GM12878 (cell line): Measurements from ENCODE around the gene SPTBN1. TPM values are rescaled to one million over a fixed set of nuclear protein-coding genes. Genes with fewer than 3 reads are reported as not detected.

Experiments used
- ATAC-seq: fragments of 200-7000 bp; cut with Tn5 transposase; 3 replicates; pipeline ENCODE4 v1.9.1; 2020; ENCODE audit warnings: mild to moderate bottlenecking, moderate library complexity
- BruUV-seq: library from RNA; stranded (reverse); fragments of 400-500 nt; replicated peaks from 2 replicates; lab custom pipeline; 2021; lab: Mats Ljungman, UMichigan
- CTCF ChIA-PET: fragments of 300-600 bp; sonication (Branson Sonifier 250); formaldehyde crosslinking; extraction: SDS; loops from one replicate; lab custom pipeline; 2021; ENCODE audit warnings: inconsistent platforms; lab: Yijun Ruan, JAX
- POLR2A ChIA-PET: fragments of 350-600 bp; formaldehyde crosslinking; extraction: SDS; loops from one replicate; lab custom pipeline; 2021; ENCODE audit warnings: inconsistent platforms; lab: Charles Lee
- RAD21 ChIA-PET: fragments of 300-600 bp; sonication (Branson Sonifier 250); formaldehyde crosslinking; loops from one replicate; lab custom pipeline; 2023; ENCODE audit warnings: antibody characterized with exemption; ENCODE audit not compliant: unreplicated experiment; lab: Charles Lee
- SMC1A ChIA-PET: fragments of 300-600 bp; sonication (Branson Sonifier 250); formaldehyde crosslinking; loops from one replicate; lab custom pipeline; 2023; ENCODE audit not compliant: unreplicated experiment, uncharacterized antibody; lab: Charles Lee
- DNase-seq: peaks from one replicate; pipeline ENCODE4 v3.0.0-alpha.2; 2011; ENCODE audit warnings: low read depth, low spot score
- FAIRE-seq: peaks from 3 replicates; lab custom pipeline; 2011; peaks lifted over from hg19 to GRCh38; lab: Jason Lieb, UNC
- H2AFZ ChIP-seq: 2 replicates; pipeline ENCODE4 v1.6.0; 2011; ENCODE audit warnings: low read depth, low read length, control low read depth; ENCODE audit not compliant: control insufficient read depth
- H3K27ac ChIP-seq: 2 replicates; pipeline ENCODE4 v1.5.1; 2011; ENCODE audit warnings: control low read depth; ENCODE audit not compliant: control insufficient read depth, insufficient read depth
- H3K27me3 ChIP-seq, 2 experiments: replicated peaks in 1 of 2; 2 replicates each; pipeline versions ENCODE4 v1.6.0 to v1.6.1; 2011; ENCODE audit warnings: low read length in 1 of 2; ENCODE audit not compliant: control insufficient read depth in 2 of 2, insufficient read depth in 2 of 2
- H3K36me3 ChIP-seq, 2 experiments: 2 replicates each; pipeline ENCODE4 v1.5.1; 2011; ENCODE audit warnings: low read length in 1 of 2; ENCODE audit not compliant: control insufficient read depth in 2 of 2, insufficient read depth in 2 of 2
- H3K4me1 ChIP-seq: 2 replicates; pipeline ENCODE4 v1.6.1; 2011; ENCODE audit warnings: mild to moderate bottlenecking, low read length, moderate library complexity, mixed read lengths; ENCODE audit not compliant: control insufficient read depth, insufficient read depth
- H3K4me2 ChIP-seq: 2 replicates; pipeline ENCODE4 v1.6.0; 2011; ENCODE audit warnings: control low read depth; ENCODE audit not compliant: control insufficient read depth, insufficient read depth
- H3K4me3 ChIP-seq: fragments of 200-600 bp; sonication (generic); 2 replicates; pipeline ENCODE4 v1.5.1; 2016
- H3K79me2 ChIP-seq: 2 replicates; pipeline ENCODE4 v1.6.0; 2011; ENCODE audit warnings: low read length; ENCODE audit not compliant: control insufficient read depth, insufficient read depth
- H3K9ac ChIP-seq: 2 replicates; pipeline ENCODE4 v1.8.0; 2011; ENCODE audit warnings: low read length, control low read depth, mixed read lengths; ENCODE audit not compliant: control insufficient read depth, insufficient read depth
- H3K9me3 ChIP-seq: replicated peaks from 3 replicates; pipeline ENCODE4 v1.5.1; 2011; ENCODE audit warnings: mild to moderate bottlenecking, low read length; ENCODE audit not compliant: control insufficient read depth, insufficient read depth
- H4K20me1 ChIP-seq: 2 replicates; pipeline ENCODE4 v1.6.0; 2011; ENCODE audit not compliant: control insufficient read depth, insufficient read depth
- NFYB ChIP-seq: IDR thresholded peaks from 2 replicates; pipeline ENCODE4 v1.6.1; 2011; ENCODE audit warnings: low read depth, mild to moderate bottlenecking, low read length, improper control_type of control experiment, moderate library complexity; ENCODE audit not compliant: insufficient read depth
- NR2F1 ChIP-seq: fragments of 450-650 bp; conservative IDR thresholded peaks from 2 replicates; pipeline ENCODE4 v1.6.1; 2017; ENCODE audit warnings: mild to moderate bottlenecking
- PAX5 ChIP-seq: IDR thresholded peaks from 2 replicates; pipeline ENCODE4 v1.6.1; 2011; ENCODE audit warnings: low read depth, low read length, borderline replicate concordance
- RCOR1 ChIP-seq: conservative IDR thresholded peaks from 2 replicates; pipeline ENCODE4 v1.6.1; 2012; ENCODE audit warnings: low read depth, low read length, improper control_type of control experiment
- WGBS: methylation state at CpG from one replicate; pipeline ENCODE4 v1.1.6; 2016; ENCODE audit warnings: low lambda C conversion rate; ENCODE audit not compliant: insufficient replicate concordance, insufficient coverage; ENCODE audit errors: missing lambda C conversion rate; 5-methylcytosine and 5-hydroxymethylcytosine counted together
- in situ Hi-C: fragments of 300-500 bp; cut with MboI; formaldehyde crosslinking; loops from 9 replicates; pipeline ENCODE4 v1.14.3; 2018; ENCODE audit warnings: mixed read lengths
- intact Hi-C: fragments of 100-400 bp; cut with micrococcal nuclease; formaldehyde crosslinking; loops from one replicate; pipeline ENCODE4 v1.14.2; 2022; ENCODE audit not compliant: unreplicated experiment
- polyA plus RNA-seq, 11 experiments: library from polyadenylated mRNA; depleted of rRNA in 4 of 11; unstranded in 6 of 11; stranded (reverse) in 5 of 11; fragments of >200 nt; fragmentation: Nextera tagmentation in 4 of 11; fragmentation: Illumina TruSeq in 1 of 11; extraction: Ambion mirVana in 4 of 11; extraction: Trizol in 1 of 11; gene quantifications; 1 replicate in 1 of 11; 2 replicates in 10 of 11; pipeline versions ENCODE4 v1.2.1 to v1.2.3, GENCODE V29; 2011 to 2016; ENCODE audit warnings: inconsistent platforms in 2 of 11, missing spikeins in 2 of 11, low read depth in 1 of 11
- total RNA-seq, 4 experiments: library from RNA; depleted of rRNA in 3 of 4; stranded (reverse); fragments of >200 nt in 3 of 4; fragmentation: Illumina TruSeq in 1 of 4; extraction: Trizol in 1 of 4; gene quantifications; 2 replicates each; pipeline versions ENCODE4 v1.2.1 to v1.2.3, GENCODE V29; 2013 to 2021
- TF ChIP-seq, protein P1 (sequence below): fragments of 450-650 bp; IDR thresholded peaks from 2 replicates; pipeline ENCODE4 v1.6.1; 2017; ENCODE audit warnings: low read depth, mild to moderate bottlenecking, moderate library complexity
- TF ChIP-seq, protein P2 (sequence below): fragments of 450-650 bp; IDR thresholded peaks from 2 replicates; pipeline ENCODE4 v1.6.1; 2016; ENCODE audit warnings: mild to moderate bottlenecking

SPTBN1 gene
- total and polyA plus RNA-seq, 10 of the 15 experiments (the other 5 are each of a cell fraction or from before 2014, with no cell fraction given) = 20.6 to 154 (median 76.7) TPM

DNA sequence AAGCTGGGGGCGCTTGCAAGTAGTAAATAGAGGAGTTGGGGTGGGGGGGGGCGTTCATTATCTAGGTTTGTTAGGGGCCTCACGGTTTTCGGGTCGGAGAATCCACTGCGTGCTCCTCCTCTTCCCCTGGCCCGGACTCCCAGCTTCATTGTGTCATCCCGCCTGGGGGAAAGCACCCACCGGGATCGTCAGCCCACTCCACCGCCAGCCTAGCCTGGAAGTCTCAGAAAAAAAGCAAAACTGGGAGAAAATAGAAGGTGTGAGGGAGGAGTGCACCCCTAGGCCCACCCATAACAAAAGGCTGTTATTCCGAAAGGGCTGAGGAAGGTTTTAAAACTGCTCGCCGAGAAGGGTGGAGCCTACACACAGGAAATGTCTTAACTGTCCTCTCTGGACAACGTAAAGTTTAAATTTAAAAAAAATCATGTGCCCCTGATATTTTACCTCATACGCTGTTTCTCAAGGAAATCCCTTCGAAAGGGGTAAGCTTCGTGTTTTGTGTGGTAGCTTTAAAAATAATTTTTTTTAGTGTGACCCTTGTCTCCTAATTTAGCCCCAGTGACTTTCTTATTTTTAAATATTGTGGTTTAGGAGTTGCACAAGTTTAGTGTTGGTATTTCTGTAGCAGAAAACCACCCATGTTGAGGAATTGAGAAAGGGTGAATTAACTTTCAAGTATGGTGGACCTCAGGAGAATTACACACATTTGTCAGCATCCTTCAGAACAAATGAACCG, 104.2 kb downstream of the SPTBN1 start (continued):
- no peak; the same call in 1 of the 2 replicates for TF ChIP-seq RCOR1
- TF ChIP-seq, protein P1, sequence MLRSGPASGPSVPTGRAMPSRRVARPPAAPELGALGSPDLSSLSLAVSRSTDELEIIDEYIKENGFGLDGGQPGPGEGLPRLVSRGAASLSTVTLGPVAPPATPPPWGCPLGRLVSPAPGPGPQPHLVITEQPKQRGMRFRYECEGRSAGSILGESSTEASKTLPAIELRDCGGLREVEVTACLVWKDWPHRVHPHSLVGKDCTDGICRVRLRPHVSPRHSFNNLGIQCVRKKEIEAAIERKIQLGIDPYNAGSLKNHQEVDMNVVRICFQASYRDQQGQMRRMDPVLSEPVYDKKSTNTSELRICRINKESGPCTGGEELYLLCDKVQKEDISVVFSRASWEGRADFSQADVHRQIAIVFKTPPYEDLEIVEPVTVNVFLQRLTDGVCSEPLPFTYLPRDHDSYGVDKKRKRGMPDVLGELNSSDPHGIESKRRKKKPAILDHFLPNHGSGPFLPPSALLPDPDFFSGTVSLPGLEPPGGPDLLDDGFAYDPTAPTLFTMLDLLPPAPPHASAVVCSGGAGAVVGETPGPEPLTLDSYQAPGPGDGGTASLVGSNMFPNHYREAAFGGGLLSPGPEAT = peak; percentile 67; the same call in 1 of the 2 replicates
- TF ChIP-seq NR2F1 = peak; percentile 70
- 0 out of 2 replicates have a peak, but pooled peaks have one; percentile 59 for TF ChIP-seq NFYB

DNA sequence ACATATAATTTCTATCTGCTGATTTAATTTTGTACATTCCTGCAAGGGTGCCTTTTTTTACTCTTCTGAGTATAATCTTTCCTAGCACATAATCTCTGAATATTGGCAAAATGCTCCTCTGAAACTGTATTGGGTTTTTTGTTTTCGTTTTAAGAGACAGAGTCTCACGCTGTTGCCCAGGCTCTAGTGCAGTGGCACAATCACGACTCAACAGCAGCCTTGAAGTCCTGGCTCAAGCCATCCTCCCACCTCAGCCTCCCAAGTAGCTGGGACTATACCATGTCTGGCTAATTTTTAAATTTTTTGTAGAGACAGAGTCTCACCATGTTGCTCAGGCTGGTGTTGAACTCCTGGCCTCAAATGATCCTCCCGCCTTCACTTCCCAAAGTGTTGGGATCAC, 104.9 kb downstream of the SPTBN1 start:
- ChIA-PET SMC1A (interaction anchor here (0.7 to 21.8 kb wide), 12 partner anchors 15 to 120 kb away, joined by 3 to 569 read pairs (median 6); no protein-coding TSS in a partner anchor), RAD21 (interaction anchor here (1.2 to 10.8 kb wide), 9 partner anchors 11 to 73 kb away, joined by 3 to 195 read pairs (median 11); no protein-coding TSS in a partner anchor), POLR2A (interaction anchor here (0.7 to 14.4 kb wide), 11 partner anchors 12 to 591 kb away, joined by 3 to 504 read pairs (median 4); no protein-coding TSS in a partner anchor), CTCF (interaction anchor here (1.0 to 7.0 kb wide), 5 partner anchors 10 to 58 kb away, joined by 3 to 79 read pairs (median 8); no protein-coding TSS in a partner anchor)
- no peaks in the 10 kb centered on the region for H4K20me1 ChIP-seq
- H3K9me3 ChIP-seq = no peaks in the 10 kb centered on the region
- H3K79me2 ChIP-seq = peaks cover 83% of the 10 kb centered on the region
- 26% methylated on average over 4 of the region's 4 CpGs for WGBS
- DNase-seq (no peak), ATAC-seq (0 out of 3 replicates have a peak, but pooled peaks have one; percentile 4), FAIRE-seq (no peak)
- H3K4me3 ChIP-seq = peak overlapping the region; percentile 99
- H3K4me2 ChIP-seq = peak overlapping the region; percentile 87
- intact Hi-C loops (loop anchor here (2.0 to 10.0 kb wide), 2 partner anchors 74 to 596 kb away; no protein-coding TSS in a partner anchor), in situ Hi-C loops (no loop called here)
- TF ChIP-seq PAX5 = no peak
- TF ChIP-seq, protein P2, sequence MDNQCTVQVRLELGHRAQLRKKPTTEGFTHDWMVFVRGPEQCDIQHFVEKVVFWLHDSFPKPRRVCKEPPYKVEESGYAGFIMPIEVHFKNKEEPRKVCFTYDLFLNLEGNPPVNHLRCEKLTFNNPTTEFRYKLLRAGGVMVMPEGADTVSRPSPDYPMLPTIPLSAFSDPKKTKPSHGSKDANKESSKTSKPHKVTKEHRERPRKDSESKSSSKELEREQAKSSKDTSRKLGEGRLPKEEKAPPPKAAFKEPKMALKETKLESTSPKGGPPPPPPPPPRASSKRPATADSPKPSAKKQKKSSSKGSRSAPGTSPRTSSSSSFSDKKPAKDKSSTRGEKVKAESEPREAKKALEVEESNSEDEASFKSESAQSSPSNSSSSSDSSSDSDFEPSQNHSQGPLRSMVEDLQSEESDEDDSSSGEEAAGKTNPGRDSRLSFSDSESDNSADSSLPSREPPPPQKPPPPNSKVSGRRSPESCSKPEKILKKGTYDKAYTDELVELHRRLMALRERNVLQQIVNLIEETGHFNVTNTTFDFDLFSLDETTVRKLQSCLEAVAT = peak; percentile 72
- BruUV-seq = no TSS peak
- peak overlapping the region; percentile 96 for H3K27ac ChIP-seq
- peaks cover 24% of the 10 kb centered on the region for H3K4me1 ChIP-seq
- peaks cover 0 to 6% of the 10 kb centered on the region in 2 experiments; a peak in 1 of 4 replicates for H3K36me3 ChIP-seq
- peak overlapping the region; percentile 85 for H3K9ac ChIP-seq
- H2AFZ ChIP-seq = no peak overlapping the region
- H3K27me3 ChIP-seq = no peaks in the 10 kb centered on the region
